ENCODE data around the gene DUS1L.

DUS1L gene

DNA sequence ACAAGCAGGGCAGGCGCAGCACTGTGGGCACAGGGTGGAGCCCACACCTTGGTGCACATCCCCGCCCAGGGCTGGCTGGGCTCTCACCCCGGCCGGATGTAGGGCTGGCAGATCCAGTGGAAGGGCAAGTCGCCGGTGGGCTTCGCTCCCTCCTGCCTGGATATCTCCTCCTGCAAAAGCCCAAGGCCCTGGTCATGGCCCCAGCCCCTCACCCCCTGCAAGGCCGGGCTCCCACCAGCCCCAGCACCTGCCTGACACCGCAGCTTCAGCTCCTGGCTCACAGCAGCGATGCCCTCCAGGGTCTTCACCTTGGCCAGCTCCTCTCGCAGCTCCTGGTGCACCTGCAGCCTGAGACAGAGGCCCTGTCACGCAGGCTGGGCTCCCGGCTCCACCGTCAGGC is 5.0 kb downstream of the DUS1L start:
- DNase-seq (ENCODE audit: low read depth): no peak
- H3K4me3 ChIP-seq (ENCODE audit: control insufficient read depth, low read depth, low read length): no peak overlapping the region
- no peak for TF ChIP-seq CTCF (IDR thresholded peaks at IDR 0.05; ENCODE audit: control insufficient read depth, insufficient read depth, low read depth, low read length, missing control alignments)

- no peak overlapping the region for H3K4me3 ChIP-seq (ENCODE audit: control insufficient read depth, low read depth, low read length)
- no peak for TF ChIP-seq CTCF (IDR thresholded peaks at IDR 0.05; ENCODE audit: control insufficient read depth, insufficient read depth, low read depth, low read length, missing control alignments)
- no peak for DNase-seq (ENCODE audit: low read depth)
Measured at GRCh38 chr17:82060001-82060380, 5.6 kb downstream of the DUS1L start.

GRCh38 chr17:82059272-82060000 is 6.2 kb downstream of the DUS1L start:
- no peak for DNase-seq (ENCODE audit: low read depth)
- no peak for TF ChIP-seq CTCF (IDR thresholded peaks at IDR 0.05; ENCODE audit: control insufficient read depth, insufficient read depth, low read depth, low read length, missing control alignments)
- H3K4me3 ChIP-seq (ENCODE audit: control insufficient read depth, low read depth, low read length): no peak overlapping the region

DNA sequence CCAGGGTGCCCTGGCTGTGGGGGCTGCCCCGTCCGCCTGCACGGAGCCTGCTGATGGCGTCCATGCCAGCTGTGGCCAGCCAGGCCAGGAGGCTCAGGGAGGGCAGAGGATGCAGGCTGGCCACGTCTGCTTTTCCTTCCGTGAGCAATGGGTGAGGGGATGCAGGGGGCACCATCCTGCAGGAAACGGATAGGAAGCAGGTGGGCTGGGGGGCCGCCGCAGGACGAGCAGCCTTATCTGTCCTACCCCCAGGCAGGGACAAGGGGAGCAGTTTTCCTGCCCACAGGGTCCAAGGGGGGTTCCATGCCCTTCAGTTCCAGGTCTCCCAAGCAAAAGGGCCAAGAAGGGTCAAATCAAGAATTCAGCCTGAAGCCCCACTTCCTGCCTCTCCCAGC is 6.8 kb downstream of the DUS1L start:
- no peak for TF ChIP-seq CTCF (IDR thresholded peaks at IDR 0.05; ENCODE audit: control insufficient read depth, insufficient read depth, low read depth, low read length, missing control alignments)
- DNase-seq (ENCODE audit: low read depth): no peak
- H3K4me3 ChIP-seq (ENCODE audit: control insufficient read depth, low read depth, low read length): no peak overlapping the region

GRCh38 chr17:82058230-82058854 is 7.3 kb downstream of the DUS1L start:
- no peak for DNase-seq (ENCODE audit: low read depth)
- H3K4me3 ChIP-seq (ENCODE audit: control insufficient read depth, low read depth, low read length): no peak overlapping the region
- TF ChIP-seq CTCF (IDR thresholded peaks at IDR 0.05; ENCODE audit: control insufficient read depth, insufficient read depth, low read depth, low read length, missing control alignments): no peak

DNA sequence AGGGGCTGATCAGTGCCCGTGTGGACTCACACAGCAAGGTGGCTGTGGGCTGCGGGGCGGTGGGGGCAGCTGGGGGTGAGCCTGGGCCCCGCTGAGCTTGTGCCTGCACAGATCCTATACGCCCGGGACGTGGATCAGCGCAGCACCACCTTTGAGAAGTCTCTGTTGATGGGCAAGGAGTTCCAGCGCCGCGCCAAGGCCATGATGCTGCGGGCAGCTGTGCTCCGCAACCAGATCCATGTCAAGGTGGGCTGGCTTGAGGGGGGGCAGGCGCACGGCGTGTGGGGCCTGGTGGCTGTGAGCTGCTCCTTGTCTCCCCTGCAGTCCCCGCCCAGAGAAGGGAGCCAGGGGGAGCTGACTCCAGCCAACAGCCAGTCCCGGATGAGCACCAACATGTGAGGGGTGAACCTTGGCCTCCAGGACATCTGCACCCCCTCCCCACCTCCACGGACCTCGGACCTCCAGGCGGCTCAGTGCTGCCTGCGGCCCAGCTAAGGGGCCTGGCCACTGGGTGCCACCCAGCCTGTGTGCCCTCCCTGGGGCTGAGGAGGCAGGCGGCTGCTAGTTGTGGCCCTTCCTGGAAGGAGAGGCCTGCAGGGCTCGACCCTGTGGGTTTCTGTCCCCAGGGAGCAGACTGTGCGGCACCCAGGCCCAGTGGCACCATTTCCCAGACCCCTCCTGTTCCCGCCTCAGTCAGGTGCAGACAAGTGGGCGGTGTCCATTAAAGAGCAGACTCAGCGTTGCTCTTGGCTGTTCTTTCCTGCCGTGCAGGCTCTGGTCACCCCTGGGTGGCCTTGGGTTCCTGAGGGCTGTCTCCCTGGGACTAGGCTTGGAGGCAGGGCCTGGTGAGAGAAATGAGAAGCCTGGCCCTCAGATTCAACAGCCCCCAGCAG is 8.6 kb downstream of the DUS1L start:
- TF ChIP-seq CTCF (IDR thresholded peaks at IDR 0.05; ENCODE audit: control insufficient read depth, insufficient read depth, low read depth, low read length, missing control alignments): no peak
- H3K4me3 ChIP-seq (ENCODE audit: control insufficient read depth, low read depth, low read length): no peak overlapping the region
- no peak for DNase-seq (ENCODE audit: low read depth)
